Endothelial cell (in vitro differentiated cells): Measurements from ENCODE around the gene GPN2. TPM values are rescaled to one million over a fixed set of nuclear protein-coding genes. Genes with fewer than 3 reads are reported as not detected.
A peak's percentile ranks its signal among the peaks of the same experiment; 100 is the strongest.

Experiments used
- DNase-seq: peaks from one replicate; pipeline ENCODE4 v3.0.0; 2021; ENCODE audit warnings: low spot score
- H3K27ac Mint-ChIP-seq: one replicate; pipeline ENCODE4 v1.8.0; 2021; ENCODE audit warnings: mixed read lengths, inconsistent platforms; ENCODE audit not compliant: unreplicated experiment
- H3K27me3 Mint-ChIP-seq: one replicate; pipeline ENCODE4 v1.8.0; 2021; ENCODE audit warnings: mild to moderate bottlenecking, moderate library complexity, mixed read lengths, inconsistent platforms; ENCODE audit not compliant: unreplicated experiment
- H3K36me3 Mint-ChIP-seq: one replicate; pipeline ENCODE4 v1.8.0; 2021; ENCODE audit warnings: mild to moderate bottlenecking, low read depth, mixed read lengths, inconsistent platforms; ENCODE audit not compliant: unreplicated experiment
- H3K4me1 Mint-ChIP-seq: one replicate; pipeline ENCODE4 v1.8.0; 2021; ENCODE audit warnings: mild to moderate bottlenecking, mixed read lengths, inconsistent platforms; ENCODE audit not compliant: unreplicated experiment
- H3K4me3 Mint-ChIP-seq: one replicate; pipeline ENCODE4 v1.8.0; 2021; ENCODE audit warnings: mild to moderate bottlenecking, mixed read lengths, inconsistent platforms; ENCODE audit not compliant: unreplicated experiment
- H3K9me3 Mint-ChIP-seq: one replicate; pipeline ENCODE4 v1.8.0; 2021; ENCODE audit warnings: mixed read lengths, inconsistent platforms; ENCODE audit not compliant: unreplicated experiment
- total RNA-seq: library from RNA; stranded (reverse); fragmentation: NEBNext Ultra II Directional; extraction: Animal tissue kit (Norgen Biotek cat#: 25700); gene quantifications from one replicate; pipeline ENCODE4 v1.2.1, GENCODE V29; 2021; ENCODE audit not compliant: unreplicated experiment
- TF ChIP-seq, protein P1 (sequence below): fragments of 200-600 bp; sonication (generic); IDR thresholded peaks from one replicate; pipeline ENCODE4 v1.5.0; 2021; ENCODE audit warnings: antibody characterized with exemption; ENCODE audit not compliant: unreplicated experiment

Gene GPN2
- total RNA-seq, 1 donor from 2014 or later: 31.4 TPM

GRCh38 chr1:26828411-26828991, 61.6 kb downstream of the GPN2 start:
- no peak for DNase-seq
- Mint-ChIP-seq H3K27ac (no peak overlapping the region), H3K36me3 (peaks cover 33% of the 10 kb centered on the region), H3K27me3 (peaks cover 11% of the 10 kb centered on the region), H3K4me1 (peaks cover 22% of the 10 kb centered on the region), H3K9me3 (no peaks in the 10 kb centered on the region), H3K4me3 (peak overlapping the region; percentile 92)
- TF ChIP-seq, protein P1, sequence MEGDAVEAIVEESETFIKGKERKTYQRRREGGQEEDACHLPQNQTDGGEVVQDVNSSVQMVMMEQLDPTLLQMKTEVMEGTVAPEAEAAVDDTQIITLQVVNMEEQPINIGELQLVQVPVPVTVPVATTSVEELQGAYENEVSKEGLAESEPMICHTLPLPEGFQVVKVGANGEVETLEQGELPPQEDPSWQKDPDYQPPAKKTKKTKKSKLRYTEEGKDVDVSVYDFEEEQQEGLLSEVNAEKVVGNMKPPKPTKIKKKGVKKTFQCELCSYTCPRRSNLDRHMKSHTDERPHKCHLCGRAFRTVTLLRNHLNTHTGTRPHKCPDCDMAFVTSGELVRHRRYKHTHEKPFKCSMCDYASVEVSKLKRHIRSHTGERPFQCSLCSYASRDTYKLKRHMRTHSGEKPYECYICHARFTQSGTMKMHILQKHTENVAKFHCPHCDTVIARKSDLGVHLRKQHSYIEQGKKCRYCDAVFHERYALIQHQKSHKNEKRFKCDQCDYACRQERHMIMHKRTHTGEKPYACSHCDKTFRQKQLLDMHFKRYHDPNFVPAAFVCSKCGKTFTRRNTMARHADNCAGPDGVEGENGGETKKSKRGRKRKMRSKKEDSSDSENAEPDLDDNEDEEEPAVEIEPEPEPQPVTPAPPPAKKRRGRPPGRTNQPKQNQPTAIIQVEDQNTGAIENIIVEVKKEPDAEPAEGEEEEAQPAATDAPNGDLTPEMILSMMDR: no peak

DNA sequence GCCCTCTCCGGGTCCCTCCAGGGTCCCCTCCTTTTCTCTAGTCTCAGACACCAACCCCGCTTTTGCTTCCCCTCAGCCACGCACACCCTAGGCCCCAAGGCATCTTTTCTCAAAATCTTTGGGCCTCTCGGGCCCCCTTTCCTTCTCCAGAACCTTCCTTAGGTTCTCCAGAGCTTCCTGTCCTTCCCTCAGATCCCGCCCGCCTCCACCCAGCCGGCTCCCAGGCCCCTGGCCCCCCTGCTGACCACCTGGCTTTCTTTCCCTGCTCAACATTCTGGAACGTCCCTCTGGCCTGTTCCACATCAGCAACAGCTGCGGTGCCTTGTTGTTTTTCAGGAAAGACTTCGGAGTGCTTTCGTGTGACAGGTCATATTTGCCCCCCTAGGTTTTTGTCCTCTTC, 62.4 kb downstream of the GPN2 start:
- Mint-ChIP-seq H3K9me3 (no peaks in the 10 kb centered on the region), H3K27me3 (peaks cover 10% of the 10 kb centered on the region), H3K4me3 (peak overlapping the region; percentile 92), H3K4me1 (peaks cover 22% of the 10 kb centered on the region), H3K27ac (peak overlapping the region; percentile 67), H3K36me3 (peaks cover 25% of the 10 kb centered on the region)
- TF ChIP-seq, protein P1: no peak
- DNase-seq: no peak

DNA sequence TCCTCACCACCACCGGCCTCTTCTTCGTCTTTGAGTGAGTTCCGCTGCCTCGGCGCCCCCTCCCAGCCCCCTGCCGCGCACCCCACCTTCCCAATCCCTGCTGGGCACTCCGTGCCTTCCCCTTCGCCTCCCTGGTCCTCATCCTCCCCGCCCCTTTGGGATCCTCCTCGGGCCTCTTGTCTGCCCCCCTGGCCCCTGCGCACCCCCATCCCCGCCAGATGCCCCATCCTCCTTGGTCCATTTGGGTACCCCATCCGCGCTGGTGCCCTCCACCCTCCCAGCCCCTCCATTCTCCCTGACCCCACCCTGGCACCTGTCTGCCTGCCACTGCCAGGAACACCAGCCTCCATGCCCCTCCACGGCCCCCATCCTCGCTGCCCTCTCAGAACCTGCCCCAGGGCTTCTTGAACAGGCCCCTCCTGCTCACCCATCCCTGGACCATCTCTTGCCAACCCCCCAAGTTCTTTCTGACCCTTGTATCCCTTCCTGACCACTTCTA, 62.9 kb downstream of the GPN2 start:
- H3K27ac Mint-ChIP-seq: peak overlapping the region; percentile 67
- peaks cover 20% of the 10 kb centered on the region for H3K36me3 Mint-ChIP-seq

GRCh38 chr1:26826261-26827105, 63.6 kb downstream of the GPN2 start, which contains the start of gene ZDHHC18:
Gene ZDHHC18 (plus strand): TSS chr1:26826688. CDS start chr1:26826805, 117 bp downstream.
- Mint-ChIP-seq H3K4me3 (peak within 1 kb of the TSS; percentile 96), H3K27me3 (peaks cover 10% of the 10 kb centered on the region), H3K27ac (peak within 1 kb of the TSS; percentile 67), H3K4me1 (peaks cover 20% of the 10 kb centered on the region), H3K9me3 (no peaks in the 10 kb centered on the region), H3K36me3 (peaks cover 15% of the 10 kb centered on the region)
- peak; percentile 83 for DNase-seq
- TF ChIP-seq, protein P1: peak; percentile 47

More for the DNA sequence above, 62.9 kb downstream of the GPN2 start:
- Mint-ChIP-seq H3K27me3 (peaks cover 10% of the 10 kb centered on the region), H3K9me3 (no peaks in the 10 kb centered on the region), H3K4me1 (peaks cover 22% of the 10 kb centered on the region), H3K4me3 (peak overlapping the region; percentile 92)
- TF ChIP-seq, protein P1: no peak
- no peak for DNase-seq

Other genes with a start within 250 kb of the GPN2 start
- gene ARID1A, start 194.3 kb downstream of the GPN2 start, total RNA-seq: 115 TPM
- 7.6 TPM for gene PIGV, start 102.3 kb downstream of the GPN2 start, total RNA-seq
- gene ZDHHC18, start 63.6 kb downstream of the GPN2 start, total RNA-seq: 32.4 TPM
- gene SFN, start 27.1 kb downstream of the GPN2 start, total RNA-seq: 0.54 TPM
- 23.4 TPM for gene GPATCH3, start 10.2 kb upstream of the GPN2 start, total RNA-seq
- not detected for gene NR0B2, start 23.7 kb upstream of the GPN2 start, total RNA-seq
- 60.8 TPM for gene NUDC, start 31.5 kb upstream of the GPN2 start, total RNA-seq
- 0.21 TPM for gene KDF1, start 70.2 kb upstream of the GPN2 start, total RNA-seq
- 4.2 TPM for gene TRNP1, start 103.4 kb upstream of the GPN2 start, total RNA-seq
- gene TENT5B, start 122.6 kb upstream of the GPN2 start, total RNA-seq: 14.1 TPM